ENCODE measurements around the gene MYL6.

GRCh38 chr12:56110571-56110970, 47.6 kb upstream of the MYL6 start:
- no peak for TF ChIP-seq ATF3 (CRISPR knock-in tag; conservative IDR thresholded peaks at IDR 0.05)
- no peak for TF ChIP-seq CTCF (IDR thresholded peaks at IDR 0.05)
- no peak for TF ChIP-seq ZNF121 (CRISPR knock-in tag; IDR thresholded peaks at IDR 0.05)
- no peak for TF ChIP-seq ZNF423 (CRISPR knock-in tag; IDR thresholded peaks at IDR 0.05)
- no peak for TF ChIP-seq JUN (CRISPR knock-in tag; IDR thresholded peaks at IDR 0.05)
- no peak for TF ChIP-seq FOXP4 (CRISPR knock-in tag; IDR thresholded peaks at IDR 0.05)
